Measurements from ENCODE around the gene U2AF2. TPM values are rescaled to one million over a fixed set of nuclear protein-coding genes. Genes with fewer than 3 reads are reported as not detected.

Gene U2AF2
- polyA plus RNA-seq, 1 donor from 2014 or later, result 129 TPM

- H3K9ac ChIP-seq (ENCODE audit: low read length), result no peak overlapping the region
- no peaks in the 10 kb centered on the region for H3K79me2 ChIP-seq (replicated peaks; ENCODE audit: insufficient read depth, low read length)
- H3K4me2 ChIP-seq (ENCODE audit: low read length), result no peak overlapping the region
- H3K9me2 ChIP-seq (ENCODE audit: insufficient read depth, low read length), result no peaks in the 10 kb centered on the region
- TF ChIP-seq EZH2 (IDR thresholded peaks at IDR 0.05; ENCODE audit: borderline replicate concordance, insufficient read depth, low read length, poor library complexity, severe bottlenecking) (no peak), CTCF (IDR thresholded peaks at IDR 0.05; ENCODE audit: poor library complexity, severe bottlenecking) (no peak), SMC3 (conservative IDR thresholded peaks at IDR 0.05; ENCODE audit: poor library complexity) (no peak), EP300 (conservative IDR thresholded peaks at IDR 0.05; ENCODE audit: poor library complexity, severe bottlenecking) (no peak), RAD21 (conservative IDR thresholded peaks at IDR 0.05) (no peak), TAF1 (IDR thresholded peaks at IDR 0.05; ENCODE audit: low read depth) (no peak), POLR2AphosphoS5 (IDR thresholded peaks at IDR 0.05) (no peak), REST (IDR thresholded peaks at IDR 0.05; ENCODE audit: borderline replicate concordance) (no peak), MXI1 (conservative IDR thresholded peaks at IDR 0.05; ENCODE audit: poor library complexity, severe bottlenecking) (no peak)
- no peaks in the 10 kb centered on the region for H3F3A ChIP-seq (ENCODE audit: insufficient read depth, low read length, poor library complexity, severe bottlenecking)
- no peak overlapping the region for H2AFZ ChIP-seq (ENCODE audit: low read depth, low read length)
- no peak overlapping the region for H3K4me3 ChIP-seq (ENCODE audit: low read length)
- no peaks in the 10 kb centered on the region for H3K27me3 ChIP-seq (ENCODE audit: insufficient read depth, low read depth, low read length)
- H4K20me1 ChIP-seq (ENCODE audit: insufficient read depth), result no peaks in the 10 kb centered on the region
- no peaks in the 10 kb centered on the region for H3K9me3 ChIP-seq (ENCODE audit: low read length)
- no peak overlapping the region for H3K27ac ChIP-seq (ENCODE audit: low read length)
- H3K36me3 ChIP-seq (ENCODE audit: insufficient read depth, low read length), result no peaks in the 10 kb centered on the region
Observed at GRCh38 chr19:55689411-55690108, 34.7 kb downstream of the U2AF2 start.

- H3K36me3 ChIP-seq (ENCODE audit: insufficient read depth, low read length), result no peaks in the 10 kb centered on the region
- H3K27ac ChIP-seq (ENCODE audit: low read length), result no peak overlapping the region
- H3K4me2 ChIP-seq (ENCODE audit: low read length), result no peak overlapping the region
- no peak overlapping the region for H3K4me3 ChIP-seq (ENCODE audit: low read length)
- H3K9me3 ChIP-seq (ENCODE audit: low read length), result no peaks in the 10 kb centered on the region
- H4K20me1 ChIP-seq (ENCODE audit: insufficient read depth), result no peaks in the 10 kb centered on the region
- H3K9ac ChIP-seq (ENCODE audit: low read length), result no peak overlapping the region
- H3K9me2 ChIP-seq (ENCODE audit: insufficient read depth, low read length), result no peaks in the 10 kb centered on the region
- no peaks in the 10 kb centered on the region for H3K79me2 ChIP-seq (replicated peaks; ENCODE audit: insufficient read depth, low read length)
- no peak overlapping the region for H2AFZ ChIP-seq (ENCODE audit: low read depth, low read length)
- TF ChIP-seq REST (IDR thresholded peaks at IDR 0.05; ENCODE audit: borderline replicate concordance), result no peak
- no peak for TF ChIP-seq EP300 (conservative IDR thresholded peaks at IDR 0.05; ENCODE audit: poor library complexity, severe bottlenecking)
- no peak for TF ChIP-seq RAD21 (conservative IDR thresholded peaks at IDR 0.05)
- TF ChIP-seq TAF1 (IDR thresholded peaks at IDR 0.05; ENCODE audit: low read depth), result no peak
- no peak for TF ChIP-seq POLR2AphosphoS5 (IDR thresholded peaks at IDR 0.05)
- TF ChIP-seq MXI1 (conservative IDR thresholded peaks at IDR 0.05; ENCODE audit: poor library complexity, severe bottlenecking), result no peak
- no peak for TF ChIP-seq CTCF (IDR thresholded peaks at IDR 0.05; ENCODE audit: poor library complexity, severe bottlenecking)
- TF ChIP-seq EZH2 (IDR thresholded peaks at IDR 0.05; ENCODE audit: borderline replicate concordance, insufficient read depth, low read length, poor library complexity, severe bottlenecking), result no peak
- TF ChIP-seq SMC3 (conservative IDR thresholded peaks at IDR 0.05; ENCODE audit: poor library complexity), result no peak
- H3F3A ChIP-seq (ENCODE audit: insufficient read depth, low read length, poor library complexity, severe bottlenecking), result no peaks in the 10 kb centered on the region
- H3K27me3 ChIP-seq (ENCODE audit: insufficient read depth, low read depth, low read length), result no peaks in the 10 kb centered on the region
Observed at GRCh38 chr19:55690109-55690768, 35.4 kb downstream of the U2AF2 start.

All from neural cell (in vitro differentiated cells).